ENCODE data around the gene GRK4. TPM values are rescaled to one million over a fixed set of nuclear protein-coding genes. Genes with fewer than 3 reads are reported as not detected.

The GRK4 gene
- total and polyA plus RNA-seq, 2 of the 4 experiments (the other 2 are of a cell fraction), result 1.6 to 2.2 TPM

GRCh38 chr4:3062471-3062870 is 99.1 kb downstream of the GRK4 start:
- H2BK120ac ChIP-seq (ENCODE audit: low read depth, low read length), result no peak overlapping the region
- H3K79me1 ChIP-seq (ENCODE audit: low read depth in 1 of 2, low read length in 2 of 2), result no peaks in the 10 kb centered on the region
- ATAC-seq (ENCODE audit: low read depth) (peak; percentile 91), DNase-seq (peak; percentile 76)
- H3K4me2 ChIP-seq (ENCODE audit: low read depth, low read length), result peak overlapping the region; percentile 11; the same call in 1 of the 2 replicates
- no peaks in the 10 kb centered on the region for H3K36me3 ChIP-seq (ENCODE audit: control insufficient read depth, insufficient read depth, low read length)
- H4K91ac ChIP-seq (ENCODE audit: insufficient read depth, low read depth, low read length), result no peak overlapping the region
- no peak overlapping the region for H2AK5ac ChIP-seq (ENCODE audit: low read depth, low read length)
- TF ChIP-seq USF2 (IDR thresholded peaks at IDR 0.05; ENCODE audit: low read depth, low read length) (no peak), MXI1 (IDR thresholded peaks at IDR 0.05; ENCODE audit: borderline replicate concordance, low read depth, low read length) (0 out of 2 replicates have a peak, but pooled peaks have one; percentile 22), ELK1 (IDR thresholded peaks at IDR 0.05; ENCODE audit: borderline replicate concordance, low read depth, low read length) (no peak), BHLHE40 (IDR thresholded peaks at IDR 0.05; ENCODE audit: low read depth, low read length) (no peak), CEBPB (IDR thresholded peaks at IDR 0.05; ENCODE audit: low read depth, low read length) (peak; percentile 29; the same call in 1 of the 2 replicates), NFE2L2 (IDR thresholded peaks at IDR 0.05; ENCODE audit: low read depth, low read length) (no peak), POLR2A (IDR thresholded peaks at IDR 0.05; ENCODE audit: low read depth, low read length) (no peak), SMC3 (IDR thresholded peaks at IDR 0.05; ENCODE audit: low read depth, low read length) (no peak), CTCF (conservative IDR thresholded peaks at IDR 0.05; ENCODE audit: low read depth, low read length) (no peak)
- CTCF ChIA-PET, result no interaction called here
- H4K5ac ChIP-seq (ENCODE audit: low read depth, low read length), result no peak overlapping the region
- in situ Hi-C loops (cut with MboI; ENCODE audit: low sequenced_read_pairs), result no loop called here
- H3K9me1 ChIP-seq (ENCODE audit: insufficient read depth, low read length), result no peaks in the 10 kb centered on the region
- no peak overlapping the region for H3K56ac ChIP-seq (ENCODE audit: extremely low read depth, insufficient read depth, low read length)
- no peak overlapping the region for H3K27ac ChIP-seq (ENCODE audit: insufficient read depth, low read length)
- peaks cover 2% of the 10 kb centered on the region; the same call in 1 of the 2 replicates for H3K4me1 ChIP-seq (ENCODE audit: control insufficient read depth, insufficient read depth, low read length)
- peaks cover 30% of the 10 kb centered on the region for H3K27me3 ChIP-seq (ENCODE audit: control insufficient read depth, insufficient read depth, low read length)
- WGBS, 2 experiments (ENCODE audit: extremely low coverage in 2 of 2, insufficient read length in 1 of 2), result 59% methylated on average over 6 of the region's 12 CpGs; no CpG with 5 or more reads in 1 of the 2 experiments
- no peak overlapping the region for H2BK15ac ChIP-seq (ENCODE audit: low read depth, low read length)
- H3K23ac ChIP-seq (ENCODE audit: low read depth, low read length), result no peak overlapping the region
- no peaks in the 10 kb centered on the region for H3K9me3 ChIP-seq (ENCODE audit: control insufficient read depth, insufficient read depth, low read length)
- intact Hi-C loops (cut with micrococcal nuclease), result no loop called here
- H3K4me3 ChIP-seq (ENCODE audit: insufficient read depth, low read depth, low read length), result no peak overlapping the region
- no peak overlapping the region for H2AFZ ChIP-seq (replicated peaks; ENCODE audit: low read length, poor library complexity)
- no peaks in the 10 kb centered on the region for H4K20me1 ChIP-seq (ENCODE audit: insufficient read depth, low read length)
- POLR2A ChIA-PET (ENCODE audit: unreplicated experiment), result no interaction called here
- H2BK5ac ChIP-seq (ENCODE audit: low read depth, low read length, poor library complexity, severe bottlenecking), result no peak overlapping the region
- no peak overlapping the region for H3K4ac ChIP-seq (ENCODE audit: low read depth, low read length)
- BruUV-seq (replicated peaks), result no TSS peak
- no peak overlapping the region for H3K18ac ChIP-seq (ENCODE audit: low read depth, low read length)
- H2AK9ac ChIP-seq (replicated peaks; ENCODE audit: low read depth, low read length, poor library complexity), result no peak overlapping the region
- no peak overlapping the region for H4K8ac ChIP-seq (ENCODE audit: low read depth in 2 of 2, low read length in 2 of 2)
- dilution Hi-C loops (cut with HindIII; ENCODE audit: low sequenced_read_pairs, unreplicated experiment), result no loop called here
- H3K14ac ChIP-seq (replicated peaks; ENCODE audit: low read depth, low read length), result no peak overlapping the region
- no peak overlapping the region for H2BK20ac ChIP-seq (ENCODE audit: low read depth, low read length)
- H3K9ac ChIP-seq (ENCODE audit: low read depth, low read length), result no peak overlapping the region
